ENCODE results near the gene GLB1L3. TPM values are rescaled to one million over a fixed set of nuclear protein-coding genes. Genes with fewer than 3 reads are reported as not detected.

Gene GLB1L3
- total and polyA plus RNA-seq, 2 of the 4 experiments (the other 2 are of a cell fraction) = not detected

- Histone ChIP-seq H3K27me3 (ENCODE audit: control insufficient read depth, insufficient read depth, low read length) (no peaks in the 10 kb centered on the region), H3K4me2 (ENCODE audit: low read depth, low read length) (no peak overlapping the region), H4K5ac (ENCODE audit: low read depth, low read length) (no peak overlapping the region), H4K20me1 (ENCODE audit: insufficient read depth, low read length) (no peaks in the 10 kb centered on the region), H3K36me3 (ENCODE audit: control insufficient read depth, insufficient read depth, low read length) (no peaks in the 10 kb centered on the region), H3K9me1 (ENCODE audit: insufficient read depth, low read length) (no peaks in the 10 kb centered on the region), H3K4ac (ENCODE audit: low read depth, low read length) (no peak overlapping the region), H3K79me1 (ENCODE audit: low read depth in 1 of 2, low read length in 2 of 2) (no peaks in the 10 kb centered on the region), H3K4me1 (ENCODE audit: control insufficient read depth, insufficient read depth, low read length) (no peaks in the 10 kb centered on the region), H3K14ac (replicated peaks; ENCODE audit: low read depth, low read length) (no peak overlapping the region), H3K4me3 (ENCODE audit: insufficient read depth, low read depth, low read length) (no peak overlapping the region), H3K18ac (ENCODE audit: low read depth, low read length) (no peak overlapping the region), H2BK15ac (ENCODE audit: low read depth, low read length) (no peak overlapping the region), H4K91ac (ENCODE audit: insufficient read depth, low read depth, low read length) (no peak overlapping the region), H3K9ac (ENCODE audit: low read depth, low read length) (no peak overlapping the region), H2BK20ac (ENCODE audit: low read depth, low read length) (no peak overlapping the region), H4K8ac (ENCODE audit: low read depth in 2 of 2, low read length in 2 of 2) (no peak overlapping the region), H3K23ac (ENCODE audit: low read depth, low read length) (no peak overlapping the region), H3K9me3 (ENCODE audit: control insufficient read depth, insufficient read depth, low read length) (no peaks in the 10 kb centered on the region), H3K56ac (ENCODE audit: extremely low read depth, insufficient read depth, low read length) (no peak overlapping the region), H2AK5ac (ENCODE audit: low read depth, low read length) (no peak overlapping the region), H3K27ac (ENCODE audit: insufficient read depth, low read length) (no peak overlapping the region), H2BK5ac (ENCODE audit: low read depth, low read length, poor library complexity, severe bottlenecking) (no peak overlapping the region), H2AK9ac (replicated peaks; ENCODE audit: low read depth, low read length, poor library complexity) (no peak overlapping the region), H2BK120ac (ENCODE audit: low read depth, low read length) (no peak overlapping the region), H2AFZ (replicated peaks; ENCODE audit: low read length, poor library complexity) (no peak overlapping the region)
- WGBS, 2 experiments (ENCODE audit: extremely low coverage in 2 of 2, insufficient read length in 1 of 2) = 0% methylated on average over 1 of the region's 4 CpGs; no CpG with 5 or more reads in 1 of the 2 experiments
- CTCF ChIA-PET = interaction anchor here (0.5 kb wide), 1 partner anchor 251 kb away, joined by 6 read pairs; no protein-coding TSS in a partner anchor
- no TSS peak for BruUV-seq (replicated peaks)
- intact Hi-C loops (cut with micrococcal nuclease) = no loop called here
- dilution Hi-C loops (cut with HindIII; ENCODE audit: low sequenced_read_pairs, unreplicated experiment) = no loop called here
- POLR2A ChIA-PET (ENCODE audit: unreplicated experiment) = no interaction called here
- TF ChIP-seq POLR2A (IDR thresholded peaks at IDR 0.05; ENCODE audit: low read depth, low read length) (no peak), MAFK (IDR thresholded peaks at IDR 0.05; ENCODE audit: low read depth, low read length) (no peak), ELK1 (IDR thresholded peaks at IDR 0.05; ENCODE audit: borderline replicate concordance, low read depth, low read length) (no peak), SMC3 (IDR thresholded peaks at IDR 0.05; ENCODE audit: low read depth, low read length) (no peak), BHLHE40 (IDR thresholded peaks at IDR 0.05; ENCODE audit: low read depth, low read length) (no peak), NFE2L2 (IDR thresholded peaks at IDR 0.05; ENCODE audit: low read depth, low read length) (no peak), USF2 (IDR thresholded peaks at IDR 0.05; ENCODE audit: low read depth, low read length) (no peak), CTCF (conservative IDR thresholded peaks at IDR 0.05; ENCODE audit: low read depth, low read length) (no peak), RFX5 (IDR thresholded peaks at IDR 0.05; ENCODE audit: low read depth, low read length) (no peak), RCOR1 (IDR thresholded peaks at IDR 0.05; ENCODE audit: insufficient replicate concordance, low read length) (no peak), MAZ (IDR thresholded peaks at IDR 0.05; ENCODE audit: borderline replicate concordance, low read depth, low read length) (no peak), FOS (IDR thresholded peaks at IDR 0.05; ENCODE audit: low read depth, low read length) (no peak), RAD21 (IDR thresholded peaks at IDR 0.05; ENCODE audit: low read length) (no peak)
- no peak for ATAC-seq (ENCODE audit: low read depth)
- no peak for DNase-seq
- in situ Hi-C loops (cut with MboI; ENCODE audit: low sequenced_read_pairs) = no loop called here
Observed at GRCh38 chr11:134322553-134322952, 46.4 kb downstream of the GLB1L3 start.

All from IMR-90 (cell line).